Mucosa of rectum (tissue), 2 donors: ENCODE data around the gene WDR64.
"Not testable (repeated sequence)": the region's sequence is repeated elsewhere in the genome, so short reads cannot be mapped to it uniquely, and the experiment has no call there.

Source experiments
- H3K27ac ChIP-seq, 2 donors: one replicate each; pipeline ENCODE4 v1.7.0; 2013; ENCODE audit warnings: inconsistent platforms in 2 of 2, low read depth in 2 of 2, low read length in 2 of 2
- H3K27me3 ChIP-seq, 2 donors: one replicate each; pipeline ENCODE4 v1.7.0; 2013; ENCODE audit warnings: low read length in 2 of 2; ENCODE audit not compliant: control insufficient read depth in 2 of 2, insufficient read depth in 2 of 2
- H3K36me3 ChIP-seq, 2 donors: one replicate each; pipeline ENCODE4 v1.7.0; 2013; ENCODE audit warnings: low read length in 2 of 2; ENCODE audit not compliant: control insufficient read depth in 2 of 2, insufficient read depth in 2 of 2
- H3K4me1 ChIP-seq, 2 donors: one replicate each; pipeline ENCODE4 v1.7.0; 2013; ENCODE audit warnings: low read length in 2 of 2, mild to moderate bottlenecking in 1 of 2; ENCODE audit not compliant: control insufficient read depth in 2 of 2, insufficient read depth in 2 of 2
- H3K4me3 ChIP-seq, 2 donors: one replicate each; pipeline ENCODE4 v1.7.0; 2013; ENCODE audit warnings: low read length in 2 of 2
- H3K9ac ChIP-seq, 2 donors: one replicate each; pipeline ENCODE4 v1.7.0; 2013; ENCODE audit warnings: low read length in 2 of 2, low read depth in 1 of 2, mild to moderate bottlenecking in 1 of 2
- H3K9me3 ChIP-seq, 2 donors: one replicate each; pipeline ENCODE4 v1.7.0; 2013; ENCODE audit warnings: low read length in 2 of 2; ENCODE audit not compliant: control insufficient read depth in 2 of 2
- donor health status: healthy.
- donor health status: Normal muscosa, but diverticular disease.

Gene WDR64

GRCh38 chr1:241776911-241777310, 124.8 kb downstream of the WDR64 start:
- H3K27ac ChIP-seq, result no peak overlapping the region
- H3K9me3 ChIP-seq, result no peaks in the 10 kb centered on the region
- no peaks in the 10 kb centered on the region for H3K36me3 ChIP-seq
- H3K27me3 ChIP-seq, result no peaks in the 10 kb centered on the region
- no peak overlapping the region for H3K4me3 ChIP-seq
- no peak overlapping the region for H3K9ac ChIP-seq
- no peaks in the 10 kb centered on the region for H3K4me1 ChIP-seq

- Histone ChIP-seq H3K9ac (no peak overlapping the region), H3K27me3 (no peaks in the 10 kb centered on the region), H3K36me3 (no peaks in the 10 kb centered on the region), H3K4me1 (no peaks in the 10 kb centered on the region), H3K4me3 (no peak overlapping the region), H3K9me3 (no peaks in the 10 kb centered on the region), H3K27ac (no peak overlapping the region)
These were observed 126.0 kb downstream of the WDR64 start for GRCh38 chr1:241778117-241778516.

- no peaks in the 10 kb centered on the region for H3K9me3 ChIP-seq
- H3K4me1 ChIP-seq, result no peaks in the 10 kb centered on the region
- no peaks in the 10 kb centered on the region for H3K27me3 ChIP-seq
- no peaks in the 10 kb centered on the region for H3K36me3 ChIP-seq
- H3K27ac ChIP-seq, result no peak overlapping the region
- H3K9ac ChIP-seq, result no peak overlapping the region
- no peak overlapping the region for H3K4me3 ChIP-seq
These were observed 127.8 kb downstream of the WDR64 start for GRCh38 chr1:241779897-241780296.

GRCh38 chr1:241782396-241782795, 130.3 kb downstream of the WDR64 start:
- no peaks in the 10 kb centered on the region for H3K36me3 ChIP-seq
- H3K9me3 ChIP-seq, result no peaks in the 10 kb centered on the region
- H3K27me3 ChIP-seq, result no peaks in the 10 kb centered on the region
- no peaks in the 10 kb centered on the region for H3K4me1 ChIP-seq
- H3K4me3 ChIP-seq, result no peak overlapping the region
- no peak overlapping the region for H3K9ac ChIP-seq
- H3K27ac ChIP-seq, result no peak overlapping the region

GRCh38 chr1:241787691-241788090, 135.6 kb downstream of the WDR64 start:
- no peaks in the 10 kb centered on the region for H3K4me1 ChIP-seq
- H3K36me3 ChIP-seq, result no peaks in the 10 kb centered on the region
- no peaks in the 10 kb centered on the region for H3K9me3 ChIP-seq
- no peak overlapping the region for H3K9ac ChIP-seq
- H3K4me3 ChIP-seq, result no peak overlapping the region
- no peak overlapping the region for H3K27ac ChIP-seq
- no peaks in the 10 kb centered on the region for H3K27me3 ChIP-seq

- Histone ChIP-seq H3K4me1 (no peaks in the 10 kb centered on the region), H3K27ac (no peak overlapping the region), H3K27me3 (no peaks in the 10 kb centered on the region), H3K9ac (no peak overlapping the region), H3K9me3 (no peaks in the 10 kb centered on the region), H3K36me3 (no peaks in the 10 kb centered on the region), H3K4me3 (no peak overlapping the region)
These were observed 137.0 kb downstream of the WDR64 start for GRCh38 chr1:241789061-241789460.

- Histone ChIP-seq H3K9me3 (no peaks in the 10 kb centered on the region), H3K36me3 (no peaks in the 10 kb centered on the region), H3K4me3 (no peak overlapping the region)
These were observed 147.3 kb downstream of the WDR64 start for GRCh38 chr1:241799416-241799815.

GRCh38 chr1:241800640-241801039, 148.6 kb downstream of the WDR64 start:
- Histone ChIP-seq H3K4me3 (no peak overlapping the region), H3K27me3 (no peaks in the 10 kb centered on the region), H3K9me3 (no peaks in the 10 kb centered on the region), H3K9ac (no peak overlapping the region), H3K27ac (no peak overlapping the region), H3K4me1 (no peaks in the 10 kb centered on the region), H3K36me3 (no peaks in the 10 kb centered on the region)

More at GRCh38 chr1:241799416-241799815, 147.3 kb downstream of the WDR64 start:
- H3K27ac ChIP-seq, result no peak overlapping the region
- H3K9ac ChIP-seq, result no peak overlapping the region
- H3K27me3 ChIP-seq, result no peaks in the 10 kb centered on the region
- H3K4me1 ChIP-seq, result no peaks in the 10 kb centered on the region

GRCh38 chr1:241802863-241803262, 150.8 kb downstream of the WDR64 start:
- no peak overlapping the region for H3K4me3 ChIP-seq
- H3K9me3 ChIP-seq, result no peaks in the 10 kb centered on the region
- H3K9ac ChIP-seq, result no peak overlapping the region
- no peaks in the 10 kb centered on the region for H3K36me3 ChIP-seq
- no peak overlapping the region for H3K27ac ChIP-seq
- H3K27me3 ChIP-seq, result no peaks in the 10 kb centered on the region
- H3K4me1 ChIP-seq, result no peaks in the 10 kb centered on the region

GRCh38 chr1:241804706-241805105, 152.6 kb downstream of the WDR64 start:
- not testable (repeated sequence) for H3K9me3 ChIP-seq, H3K36me3 ChIP-seq, H3K4me3 ChIP-seq

GRCh38 chr1:241808265-241808664, 156.2 kb downstream of the WDR64 start:
- H3K4me3 ChIP-seq, result no peak overlapping the region
- H3K4me1 ChIP-seq, result no peaks in the 10 kb centered on the region
- H3K27me3 ChIP-seq, result no peaks in the 10 kb centered on the region
- H3K9ac ChIP-seq, result no peak overlapping the region
- no peak overlapping the region for H3K27ac ChIP-seq
- H3K9me3 ChIP-seq, result no peaks in the 10 kb centered on the region
- H3K36me3 ChIP-seq, result no peaks in the 10 kb centered on the region

More at GRCh38 chr1:241804706-241805105, 152.6 kb downstream of the WDR64 start:
- not testable (repeated sequence) for H3K27ac ChIP-seq, H3K4me1 ChIP-seq, H3K27me3 ChIP-seq, H3K9ac ChIP-seq
